Activated CD4-positive, alpha-beta T cell treated with anti-CD3 and anti-CD28 coated beads for 4 hours (primary cell): ENCODE measurements around the gene NIP7.
"Not testable (repeated sequence)": the region's sequence is repeated elsewhere in the genome, so short reads cannot be mapped to it uniquely, and the experiment has no call there.

Experiments
- DNase-seq, 2 donors: peaks; one replicate each; pipeline ENCODE4 v3.0.0-alpha.2; 2020

Gene NIP7

GRCh38 chr16:69348222-69348621, 8.7 kb downstream of the NIP7 start:
- DNase-seq, result no peak

- DNase-seq, result no peak
Measured at GRCh38 chr16:69349536-69349935, 10.0 kb downstream of the NIP7 start.

GRCh38 chr16:69350536-69351133, 11.1 kb downstream of the NIP7 start:
- DNase-seq, result no peak

GRCh38 chr16:69351309-69352027, 11.9 kb downstream of the NIP7 start, which contains the start of gene TMED6:
Gene TMED6 (minus strand): TSS chr16:69351786. CDS start chr16:69351753, 33 bp downstream.
- no peak for DNase-seq

- not testable (repeated sequence) for DNase-seq
Measured at GRCh38 chr16:69360070-69360469, 20.5 kb downstream of the NIP7 start.

GRCh38 chr16:69363281-69363717, 23.7 kb downstream of the NIP7 start:
- no peak for DNase-seq

- DNase-seq, result no peak
Measured at GRCh38 chr16:69364088-69364487, 24.5 kb downstream of the NIP7 start.

GRCh38 chr16:69365901-69366300, 26.3 kb downstream of the NIP7 start:
- no peak for DNase-seq

- no peak for DNase-seq
Measured at GRCh38 chr16:69366431-69366830, 26.9 kb downstream of the NIP7 start.

GRCh38 chr16:69367980-69368379, 28.4 kb downstream of the NIP7 start:
- DNase-seq, result no peak

- DNase-seq, result no peak
Measured at GRCh38 chr16:69368866-69369265, 29.3 kb downstream of the NIP7 start.

GRCh38 chr16:69371564-69371963, 32.0 kb downstream of the NIP7 start:
- no peak for DNase-seq

GRCh38 chr16:69373019-69373418, 33.4 kb downstream of the NIP7 start:
- DNase-seq, result no peak

- no peak for DNase-seq
Measured at GRCh38 chr16:69376393-69377059, 37.0 kb downstream of the NIP7 start.

- no peak for DNase-seq
Measured at GRCh38 chr16:69378036-69378435, 38.5 kb downstream of the NIP7 start.

GRCh38 chr16:69378760-69379159, 39.2 kb downstream of the NIP7 start:
- DNase-seq, result no peak

GRCh38 chr16:69381231-69381630, 41.7 kb downstream of the NIP7 start:
- DNase-seq, result no peak

GRCh38 chr16:69382421-69382820, 42.8 kb downstream of the NIP7 start:
- no peak for DNase-seq

GRCh38 chr16:69384974-69385373, 45.4 kb downstream of the NIP7 start:
- DNase-seq, result no peak

- no peak for DNase-seq
Measured at GRCh38 chr16:69386596-69386995, 47.0 kb downstream of the NIP7 start.
